T-helper 1 cell treated with Interleukin-12 subunit alpha and Interleukin-12 subunit beta and Interleukin-4 antibody, amounts not matched to agents 30 μg/mL and 1 μg/mL, for 36 hours (primary cell): ENCODE results near the gene SAT2.

ENCODE experiments used
- H3K27ac Mint-ChIP-seq: one replicate; pipeline ENCODE4 v1.8.0; 2021; ENCODE audit warnings: mild to moderate bottlenecking, mixed read lengths
- H3K27me3 Mint-ChIP-seq: one replicate; pipeline ENCODE4 v1.8.0; 2021; ENCODE audit warnings: low read depth, mixed read lengths
- H3K36me3 Mint-ChIP-seq: one replicate; pipeline ENCODE4 v1.8.0; 2021; ENCODE audit warnings: low read depth, mixed read lengths
- H3K4me1 Mint-ChIP-seq: one replicate; pipeline ENCODE4 v1.8.0; 2021; ENCODE audit warnings: low read depth, mixed read lengths
- H3K4me3 Mint-ChIP-seq: one replicate; pipeline ENCODE4 v1.8.0; 2021; ENCODE audit warnings: mild to moderate bottlenecking, moderate library complexity, mixed read lengths
- H3K9me3 Mint-ChIP-seq: one replicate; pipeline ENCODE4 v1.8.0; 2021; ENCODE audit warnings: mixed read lengths

SAT2 gene

GRCh38 chr17:7627250-7628121, at the start of gene SAT2:
Gene SAT2 (minus strand): TSS chr17:7627821. CDS start chr17:7627635, 186 bp downstream.
- Mint-ChIP-seq H3K36me3 (peaks cover 2% of the 10 kb centered on the region), H3K27me3 (no peaks in the 10 kb centered on the region), H3K4me3 (peak within 1 kb of the TSS; percentile 95), H3K27ac (peak within 1 kb of the TSS; percentile 72), H3K9me3 (no peaks in the 10 kb centered on the region), H3K4me1 (peaks cover 8% of the 10 kb centered on the region)

DNA sequence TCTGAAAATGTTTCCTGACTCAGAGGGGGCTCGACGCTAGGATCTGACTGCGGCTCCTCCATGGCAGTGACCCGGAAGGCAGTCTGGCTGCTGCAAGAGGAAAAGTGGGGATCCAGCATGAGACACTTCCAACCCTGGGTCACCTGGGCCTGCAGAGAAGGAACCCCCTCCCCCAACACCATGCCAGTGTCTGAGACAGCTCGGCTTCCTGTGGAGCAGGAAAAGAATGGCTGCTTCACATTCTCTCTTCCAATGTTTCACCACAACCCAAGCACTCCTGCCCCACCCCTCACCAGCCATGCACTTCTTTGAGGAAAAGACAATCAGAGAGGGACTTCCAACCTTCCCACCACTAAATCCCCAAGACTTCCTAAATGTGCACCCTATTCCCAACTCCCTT, 48.9 kb upstream of the SAT2 start:
- peaks cover 46% of the 10 kb centered on the region for H3K36me3 Mint-ChIP-seq
- H3K4me3 Mint-ChIP-seq = no peak overlapping the region
- H3K27me3 Mint-ChIP-seq = no peaks in the 10 kb centered on the region
- H3K4me1 Mint-ChIP-seq = peaks cover 5% of the 10 kb centered on the region
- H3K27ac Mint-ChIP-seq = no peak overlapping the region
- H3K9me3 Mint-ChIP-seq = peaks cover 12% of the 10 kb centered on the region

GRCh38 chr17:7674934-7675333, 47.3 kb upstream of the SAT2 start:
- Mint-ChIP-seq H3K36me3 (peaks cover 53% of the 10 kb centered on the region), H3K4me1 (peaks cover 5% of the 10 kb centered on the region), H3K9me3 (peaks cover 12% of the 10 kb centered on the region), H3K27me3 (no peaks in the 10 kb centered on the region), H3K4me3 (no peak overlapping the region), H3K27ac (no peak overlapping the region)

DNA sequence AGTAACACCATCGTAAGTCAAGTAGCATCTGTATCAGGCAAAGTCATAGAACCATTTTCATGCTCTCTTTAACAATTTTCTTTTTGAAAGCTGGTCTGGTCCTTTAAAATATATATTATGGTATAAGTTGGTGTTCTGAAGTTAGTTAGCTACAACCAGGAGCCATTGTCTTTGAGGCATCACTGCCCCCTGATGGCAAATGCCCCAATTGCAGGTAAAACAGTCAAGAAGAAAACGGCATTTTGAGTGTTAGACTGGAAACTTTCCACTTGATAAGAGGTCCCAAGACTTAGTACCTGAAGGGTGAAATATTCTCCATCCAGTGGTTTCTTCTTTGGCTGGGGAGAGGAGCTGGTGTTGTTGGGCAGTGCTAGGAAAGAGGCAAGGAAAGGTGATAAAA, 45.6 kb upstream of the SAT2 start:
- H3K36me3 Mint-ChIP-seq = peaks cover 55% of the 10 kb centered on the region
- peaks cover 5% of the 10 kb centered on the region for H3K4me1 Mint-ChIP-seq
- H3K4me3 Mint-ChIP-seq = no peak overlapping the region
- no peaks in the 10 kb centered on the region for H3K27me3 Mint-ChIP-seq
- H3K9me3 Mint-ChIP-seq = peaks cover 12% of the 10 kb centered on the region
- H3K27ac Mint-ChIP-seq = no peak overlapping the region

DNA sequence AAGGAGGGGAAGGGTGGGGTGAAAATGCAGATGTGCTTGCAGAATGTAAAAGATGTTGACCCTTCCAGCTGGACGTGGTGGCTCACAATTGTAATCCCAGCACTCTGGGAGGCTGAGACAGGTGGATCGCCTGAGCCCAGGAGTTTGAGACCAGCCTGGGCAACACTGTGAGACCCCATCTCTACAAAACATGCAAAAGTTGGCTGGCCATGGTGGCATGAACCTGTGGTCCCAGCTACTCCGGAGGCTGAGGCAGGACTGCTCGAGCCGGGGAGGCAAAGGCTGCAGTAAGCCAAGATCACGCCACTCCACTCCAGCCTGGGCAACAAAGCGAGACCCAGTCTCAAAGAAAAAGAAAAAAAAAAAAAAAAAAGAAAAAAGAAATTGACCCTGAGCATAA, 40.9 kb upstream of the SAT2 start:
- H3K27me3 Mint-ChIP-seq = no peaks in the 10 kb centered on the region

DNA sequence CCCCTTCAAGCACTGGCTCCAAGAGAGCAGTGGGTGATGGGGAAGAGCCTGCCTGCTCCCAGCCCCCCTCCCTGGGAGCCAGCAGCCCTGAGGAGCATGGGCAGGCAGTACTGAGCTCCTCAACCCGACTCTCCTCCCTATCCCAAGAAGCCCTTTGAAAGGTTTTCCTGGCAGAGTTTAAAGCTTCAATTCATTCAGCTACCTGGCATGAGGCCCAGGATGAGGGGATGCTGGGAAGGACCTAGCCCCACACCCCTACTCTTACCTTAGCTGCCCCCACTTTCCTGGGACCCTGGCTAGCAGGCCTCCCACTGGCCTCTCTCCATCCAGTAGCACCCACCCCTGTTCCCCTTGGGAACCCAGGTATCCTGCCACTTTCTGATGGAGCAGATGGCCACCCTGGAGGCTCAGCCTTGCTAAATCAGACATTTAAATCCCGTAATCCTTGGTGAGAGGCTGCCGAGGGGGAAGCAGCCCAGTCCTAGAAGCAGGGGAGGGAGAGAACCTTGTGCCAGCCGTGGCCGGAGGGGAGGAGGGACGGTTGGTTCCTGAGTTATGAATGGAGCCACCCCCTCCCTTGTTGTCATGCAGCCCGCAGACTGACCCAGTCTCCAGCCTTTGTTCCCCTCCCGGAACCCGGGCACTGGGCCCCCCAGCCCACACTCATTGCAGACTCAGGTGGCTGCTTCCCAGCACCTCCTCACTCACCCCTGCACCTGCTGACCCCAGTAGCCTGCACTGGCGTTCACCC, 40.2 kb upstream of the SAT2 start:
- Mint-ChIP-seq H3K4me3 (no peak overlapping the region), H3K27ac (no peak overlapping the region), H3K4me1 (no peaks in the 10 kb centered on the region), H3K36me3 (peaks cover 25% of the 10 kb centered on the region), H3K27me3 (no peaks in the 10 kb centered on the region), H3K9me3 (no peaks in the 10 kb centered on the region)

More for the DNA sequence above, 40.9 kb upstream of the SAT2 start:
- Mint-ChIP-seq H3K4me1 (no peaks in the 10 kb centered on the region), H3K9me3 (peaks cover 5% of the 10 kb centered on the region), H3K36me3 (peaks cover 31% of the 10 kb centered on the region), H3K27ac (no peak overlapping the region), H3K4me3 (no peak overlapping the region)

DNA sequence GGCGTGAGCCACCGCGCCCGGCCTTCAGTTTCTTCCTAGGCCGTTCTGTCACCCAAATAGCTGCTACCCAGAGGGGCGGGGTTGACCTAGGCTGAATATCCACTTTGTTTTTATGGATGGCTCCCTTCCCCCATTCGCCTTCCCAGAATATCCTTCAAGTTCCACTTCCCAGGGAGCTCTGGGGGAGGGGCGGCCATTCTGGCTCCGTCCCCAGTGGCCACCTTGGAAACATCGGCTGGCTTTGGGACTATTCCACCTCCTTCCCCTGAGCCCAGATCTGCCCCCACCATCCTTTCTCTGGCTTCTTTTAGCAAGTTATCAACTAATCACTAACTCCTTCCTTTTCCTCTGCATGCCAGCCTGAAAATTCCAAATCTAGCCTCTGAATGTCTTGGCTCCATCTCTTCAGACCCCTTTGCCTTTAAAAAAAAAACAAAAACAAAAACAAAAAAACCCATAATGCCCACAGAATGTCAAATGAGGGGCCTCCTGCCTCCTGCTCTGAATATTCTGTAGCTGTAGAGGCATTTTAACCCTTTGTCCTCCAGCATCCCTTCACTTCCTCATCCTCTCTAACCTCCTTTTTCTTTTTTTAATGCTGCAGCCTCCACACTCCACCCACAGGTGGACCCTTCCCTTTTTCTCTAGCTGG, 29.5 kb upstream of the SAT2 start:
- no peaks in the 10 kb centered on the region for H3K36me3 Mint-ChIP-seq
- H3K27me3 Mint-ChIP-seq = peaks cover 33% of the 10 kb centered on the region
- no peaks in the 10 kb centered on the region for H3K9me3 Mint-ChIP-seq
- peaks cover 3% of the 10 kb centered on the region for H3K4me1 Mint-ChIP-seq
- H3K27ac Mint-ChIP-seq = no peak overlapping the region
- H3K4me3 Mint-ChIP-seq = no peak overlapping the region

DNA sequence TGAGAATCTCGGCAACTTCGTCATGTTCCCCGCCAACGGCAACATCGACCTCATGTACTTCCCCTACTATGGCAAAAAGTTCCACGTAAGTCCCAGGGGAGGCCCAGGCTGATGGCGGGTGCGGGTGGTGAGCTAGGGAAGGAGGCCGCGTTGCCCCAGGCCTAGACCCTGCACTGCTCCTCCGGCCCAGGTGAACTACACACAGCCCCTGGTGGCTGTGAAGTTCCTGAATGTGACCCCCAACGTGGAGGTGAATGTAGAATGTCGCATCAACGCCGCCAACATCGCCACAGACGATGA, 27.9 kb upstream of the SAT2 start:
- Mint-ChIP-seq H3K9me3 (no peaks in the 10 kb centered on the region), H3K4me1 (peaks cover 8% of the 10 kb centered on the region), H3K36me3 (peaks cover 1% of the 10 kb centered on the region), H3K4me3 (no peak overlapping the region), H3K27ac (no peak overlapping the region), H3K27me3 (peaks cover 45% of the 10 kb centered on the region)

DNA sequence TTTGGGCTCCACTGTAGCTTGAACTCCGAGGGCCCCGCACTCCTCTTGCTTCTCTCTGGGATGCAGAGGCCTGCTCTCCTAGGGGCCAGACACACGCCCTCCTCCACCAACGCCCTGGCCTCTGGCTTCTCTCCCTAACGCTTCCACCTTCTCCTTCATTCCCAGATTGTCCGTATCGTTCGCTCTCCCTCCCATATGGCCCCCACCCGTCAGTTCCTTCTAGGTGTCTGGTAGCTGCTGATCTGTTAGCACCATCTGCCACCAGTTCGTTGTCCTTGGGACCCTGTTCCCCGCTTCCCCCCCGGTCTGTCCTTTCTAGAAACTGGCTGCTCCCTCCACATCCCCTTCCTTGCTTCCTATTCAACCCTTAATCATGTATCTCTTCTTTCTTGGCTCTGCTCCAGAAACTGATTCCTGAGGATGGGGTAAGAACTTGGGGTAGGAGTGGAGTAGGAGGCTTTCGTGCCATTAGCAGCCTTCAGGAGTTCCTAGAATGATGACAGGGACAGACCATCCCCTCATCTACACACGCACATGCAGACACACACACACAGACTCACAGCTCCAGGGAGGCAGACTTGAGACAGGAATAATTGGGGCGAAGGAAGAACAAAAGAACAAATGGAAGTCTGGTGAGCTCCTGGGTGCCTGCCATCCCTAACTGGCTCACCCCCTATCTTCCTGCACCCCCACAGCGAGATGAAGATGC, 27.4 kb upstream of the SAT2 start:
- Mint-ChIP-seq H3K4me1 (peaks cover 13% of the 10 kb centered on the region), H3K27ac (no peak overlapping the region), H3K4me3 (no peak overlapping the region), H3K9me3 (no peaks in the 10 kb centered on the region), H3K36me3 (peaks cover 3% of the 10 kb centered on the region), H3K27me3 (peaks cover 50% of the 10 kb centered on the region)

GRCh38 chr17:7652388-7653356, 25.1 kb upstream of the SAT2 start:
- no peaks in the 10 kb centered on the region for H3K9me3 Mint-ChIP-seq
- H3K27me3 Mint-ChIP-seq = peaks cover 61% of the 10 kb centered on the region
- no peak overlapping the region for H3K4me3 Mint-ChIP-seq
- H3K27ac Mint-ChIP-seq = no peak overlapping the region
- H3K4me1 Mint-ChIP-seq = peaks cover 16% of the 10 kb centered on the region
- H3K36me3 Mint-ChIP-seq = peaks cover 3% of the 10 kb centered on the region

DNA sequence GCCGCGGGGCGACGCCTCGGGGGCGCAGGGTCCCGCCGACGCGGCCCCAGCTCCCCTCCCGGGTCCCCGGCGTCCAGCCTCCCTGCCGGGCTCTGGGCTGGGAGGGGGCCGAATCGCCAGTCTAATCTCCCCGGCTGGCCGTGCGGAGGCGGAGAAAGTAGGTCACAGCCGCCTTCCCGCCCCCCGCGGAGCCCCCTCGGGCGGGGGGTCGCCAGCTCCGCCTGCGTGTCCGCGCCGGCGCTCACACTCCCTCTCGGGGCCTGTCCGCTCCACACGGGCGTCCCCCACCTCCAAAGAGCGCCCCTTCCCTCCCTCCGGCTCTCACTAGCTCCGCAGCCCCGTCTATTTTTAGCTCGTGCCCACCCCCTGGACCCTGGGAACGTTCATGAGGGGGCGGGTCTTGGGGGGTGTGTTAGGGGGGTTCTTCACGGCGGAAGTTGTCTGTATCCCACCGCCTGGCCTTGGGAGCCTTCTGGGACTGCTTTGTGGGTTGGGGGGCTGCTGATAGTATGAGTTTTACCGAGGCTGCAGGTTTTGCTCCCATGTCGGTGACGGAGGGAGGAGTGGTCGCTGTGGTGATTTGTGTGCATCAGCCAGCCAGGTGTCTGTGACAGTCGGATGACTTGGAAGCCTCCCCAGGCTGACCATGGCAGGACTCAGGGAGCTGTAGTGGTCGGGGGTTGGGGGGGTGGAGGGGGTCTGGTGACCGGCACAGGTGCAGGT, 24.2 kb upstream of the SAT2 start:
- Mint-ChIP-seq H3K27ac (no peak overlapping the region), H3K27me3 (peaks cover 56% of the 10 kb centered on the region), H3K4me1 (peaks cover 13% of the 10 kb centered on the region), H3K9me3 (no peaks in the 10 kb centered on the region), H3K4me3 (peak overlapping the region; percentile 29), H3K36me3 (peaks cover 3% of the 10 kb centered on the region)

- Mint-ChIP-seq H3K27me3 (peaks cover 58% of the 10 kb centered on the region), H3K4me1 (peaks cover 13% of the 10 kb centered on the region), H3K36me3 (peaks cover 3% of the 10 kb centered on the region), H3K9me3 (no peaks in the 10 kb centered on the region), H3K27ac (no peak overlapping the region), H3K4me3 (peak overlapping the region; percentile 60)
These were observed 23.6 kb upstream of the SAT2 start for GRCh38 chr17:7651097-7651664.
